Measurements from ENCODE around the gene ZIC5.

GRCh38 chr13:99982036-99982730 lies 10.6 kb upstream of the ZIC5 start:
- TF ChIP-seq CTCF (IDR thresholded peaks at IDR 0.05), result no peak
- no peak for TF ChIP-seq POLR2A (IDR thresholded peaks at IDR 0.05)

Measured in uterus (tissue), 2 donors.